H1 (cell line): ENCODE measurements around the gene TESMIN.

Source experiments
- EP300 ChIP-seq, 2 experiments: IDR thresholded peaks; 1 replicate in 1 of 2; 2 replicates in 1 of 2; pipeline ENCODE4 v1.6.1; 2011 to 2012; ENCODE audit warnings: low read depth in 2 of 2, low read length in 2 of 2, mild to moderate bottlenecking in 2 of 2, borderline replicate concordance in 1 of 2, inconsistent platforms in 1 of 2, moderate library complexity in 1 of 2
- HDAC6 ChIP-seq: IDR thresholded peaks from one replicate; pipeline ENCODE4 v1.7.1; 2012; ENCODE audit warnings: low read depth, mild to moderate bottlenecking, inconsistent platforms, low read length, moderate library complexity
- NANOG ChIP-seq: IDR thresholded peaks from 2 replicates; pipeline ENCODE4 v1.6.1; 2011; ENCODE audit warnings: low read length, low read depth, mild to moderate bottlenecking, inconsistent platforms; ENCODE audit not compliant: insufficient read depth, poor library complexity, severe bottlenecking
- POLR2A ChIP-seq, 2 experiments: IDR thresholded peaks; 1 replicate in 1 of 2; 2 replicates in 1 of 2; pipeline ENCODE4 v1.6.1; 2011; ENCODE audit warnings: low read depth in 2 of 2, low read length in 2 of 2, mild to moderate bottlenecking in 2 of 2; ENCODE audit errors: control extremely low read depth in 1 of 2
- POLR2AphosphoS5 ChIP-seq: IDR thresholded peaks from 2 replicates; pipeline ENCODE4 v1.6.1; 2011; ENCODE audit warnings: low read depth, low read length
- RXRA ChIP-seq: IDR thresholded peaks from 2 replicates; pipeline ENCODE4 v1.6.1; 2011; ENCODE audit warnings: low read depth, mild to moderate bottlenecking, low read length, moderate library complexity; ENCODE audit not compliant: insufficient read depth
- TAF1 ChIP-seq: IDR thresholded peaks from 2 replicates; pipeline ENCODE4 v1.6.1; 2011; ENCODE audit warnings: mild to moderate bottlenecking, low read depth, low read length
- YY1 ChIP-seq: IDR thresholded peaks from 2 replicates; pipeline ENCODE4 v1.6.1; 2011; ENCODE audit warnings: low read depth, mild to moderate bottlenecking, low read length
- TF ChIP-seq, protein P1 (sequence below), 3 experiments: IDR thresholded peaks; 1 replicate in 2 of 3; 2 replicates in 1 of 3; pipeline versions ENCODE4 v1.5.1 to v1.6.1; 2011; ENCODE audit warnings: low read length in 3 of 3, mild to moderate bottlenecking in 3 of 3, inconsistent platforms in 2 of 3, low read depth in 1 of 3, moderate library complexity in 1 of 3; ENCODE audit not compliant: insufficient read depth in 1 of 3; ENCODE audit errors: control extremely low read depth in 1 of 3
- TF ChIP-seq, protein P2 (sequence below): IDR thresholded peaks from 2 replicates; pipeline ENCODE4 v1.6.1; 2011; ENCODE audit warnings: low read length, improper control_type of control experiment
- TF ChIP-seq, protein P3 (sequence below): IDR thresholded peaks from 2 replicates; pipeline ENCODE4 v1.6.1; 2012; ENCODE audit warnings: inconsistent platforms

DNA sequence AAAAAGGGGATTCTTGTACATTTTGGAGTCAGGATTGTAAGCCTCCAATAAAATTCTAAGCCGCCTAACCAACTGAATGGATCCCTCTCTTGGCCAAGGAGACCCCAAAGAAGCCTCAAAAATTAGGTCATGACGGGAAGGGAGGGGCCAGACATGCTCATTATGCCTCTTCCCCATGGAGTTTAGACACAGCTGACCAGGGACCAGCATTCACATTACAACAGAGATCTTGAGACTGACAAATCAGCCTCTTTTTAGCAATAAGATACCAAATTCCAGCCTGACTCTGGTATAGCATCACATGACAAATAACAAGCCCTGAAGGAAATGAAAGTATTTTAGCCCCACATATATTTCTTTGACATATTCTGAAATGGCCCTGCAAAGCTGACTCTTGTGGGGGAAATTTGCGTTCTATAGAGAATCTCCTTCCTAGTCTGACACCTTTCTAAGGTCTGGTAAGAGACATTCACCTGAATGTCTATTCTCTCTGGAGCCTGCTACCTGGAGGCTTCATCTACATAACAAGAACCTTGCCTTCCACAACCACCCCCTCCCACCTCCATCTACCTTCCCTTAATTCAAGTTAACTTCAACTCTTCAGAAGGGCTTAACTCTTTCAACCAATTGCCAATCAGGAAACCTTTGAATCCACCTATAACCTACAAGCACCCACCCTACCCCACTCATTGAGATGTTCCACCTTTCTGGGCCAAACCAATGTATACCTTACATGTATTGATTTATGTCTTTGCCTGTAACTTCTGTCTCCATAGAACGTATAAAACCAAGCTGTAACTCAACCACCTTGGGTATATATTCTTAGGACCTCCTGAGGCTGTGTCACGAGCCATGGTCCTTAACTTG is 56.7 kb downstream of the TESMIN start:
- TF ChIP-seq, protein P1, sequence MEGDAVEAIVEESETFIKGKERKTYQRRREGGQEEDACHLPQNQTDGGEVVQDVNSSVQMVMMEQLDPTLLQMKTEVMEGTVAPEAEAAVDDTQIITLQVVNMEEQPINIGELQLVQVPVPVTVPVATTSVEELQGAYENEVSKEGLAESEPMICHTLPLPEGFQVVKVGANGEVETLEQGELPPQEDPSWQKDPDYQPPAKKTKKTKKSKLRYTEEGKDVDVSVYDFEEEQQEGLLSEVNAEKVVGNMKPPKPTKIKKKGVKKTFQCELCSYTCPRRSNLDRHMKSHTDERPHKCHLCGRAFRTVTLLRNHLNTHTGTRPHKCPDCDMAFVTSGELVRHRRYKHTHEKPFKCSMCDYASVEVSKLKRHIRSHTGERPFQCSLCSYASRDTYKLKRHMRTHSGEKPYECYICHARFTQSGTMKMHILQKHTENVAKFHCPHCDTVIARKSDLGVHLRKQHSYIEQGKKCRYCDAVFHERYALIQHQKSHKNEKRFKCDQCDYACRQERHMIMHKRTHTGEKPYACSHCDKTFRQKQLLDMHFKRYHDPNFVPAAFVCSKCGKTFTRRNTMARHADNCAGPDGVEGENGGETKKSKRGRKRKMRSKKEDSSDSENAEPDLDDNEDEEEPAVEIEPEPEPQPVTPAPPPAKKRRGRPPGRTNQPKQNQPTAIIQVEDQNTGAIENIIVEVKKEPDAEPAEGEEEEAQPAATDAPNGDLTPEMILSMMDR (IDR thresholded peaks at IDR 0.05; ENCODE audit: control extremely low read depth in 1 of 3, insufficient read depth in 1 of 3, low read depth in 1 of 3, low read length in 3 of 3), result no peak
- TF ChIP-seq POLR2A (IDR thresholded peaks at IDR 0.05; ENCODE audit: control extremely low read depth in 1 of 2, low read depth in 2 of 2, low read length in 2 of 2), result no peak
- TF ChIP-seq, protein P2, sequence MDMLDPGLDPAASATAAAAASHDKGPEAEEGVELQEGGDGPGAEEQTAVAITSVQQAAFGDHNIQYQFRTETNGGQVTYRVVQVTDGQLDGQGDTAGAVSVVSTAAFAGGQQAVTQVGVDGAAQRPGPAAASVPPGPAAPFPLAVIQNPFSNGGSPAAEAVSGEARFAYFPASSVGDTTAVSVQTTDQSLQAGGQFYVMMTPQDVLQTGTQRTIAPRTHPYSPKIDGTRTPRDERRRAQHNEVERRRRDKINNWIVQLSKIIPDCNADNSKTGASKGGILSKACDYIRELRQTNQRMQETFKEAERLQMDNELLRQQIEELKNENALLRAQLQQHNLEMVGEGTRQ, result no peak
- TF ChIP-seq NANOG, result no peak
- no peak for TF ChIP-seq EP300 (IDR thresholded peaks at IDR 0.05; ENCODE audit: borderline replicate concordance in 1 of 2, low read depth in 2 of 2, low read length in 2 of 2)
- TF ChIP-seq, protein P3, sequence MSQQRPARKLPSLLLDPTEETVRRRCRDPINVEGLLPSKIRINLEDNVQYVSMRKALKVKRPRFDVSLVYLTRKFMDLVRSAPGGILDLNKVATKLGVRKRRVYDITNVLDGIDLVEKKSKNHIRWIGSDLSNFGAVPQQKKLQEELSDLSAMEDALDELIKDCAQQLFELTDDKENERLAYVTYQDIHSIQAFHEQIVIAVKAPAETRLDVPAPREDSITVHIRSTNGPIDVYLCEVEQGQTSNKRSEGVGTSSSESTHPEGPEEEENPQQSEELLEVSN, result no peak
- TF ChIP-seq POLR2AphosphoS5, result no peak
- no peak for TF ChIP-seq HDAC6
- TF ChIP-seq YY1, result no peak
- no peak for TF ChIP-seq RXRA
- TF ChIP-seq TAF1, result no peak
